ENCODE data around the gene ARMC6. TPM values are rescaled to one million over a fixed set of nuclear protein-coding genes. Genes with fewer than 3 reads are reported as not detected.
"Not testable (repeated sequence)": the region's sequence is repeated elsewhere in the genome, so short reads cannot be mapped to it uniquely, and the experiment has no call there.

ARMC6 gene
- total RNA-seq, 1 donor from 2014 or later: 36.0 TPM

DNA sequence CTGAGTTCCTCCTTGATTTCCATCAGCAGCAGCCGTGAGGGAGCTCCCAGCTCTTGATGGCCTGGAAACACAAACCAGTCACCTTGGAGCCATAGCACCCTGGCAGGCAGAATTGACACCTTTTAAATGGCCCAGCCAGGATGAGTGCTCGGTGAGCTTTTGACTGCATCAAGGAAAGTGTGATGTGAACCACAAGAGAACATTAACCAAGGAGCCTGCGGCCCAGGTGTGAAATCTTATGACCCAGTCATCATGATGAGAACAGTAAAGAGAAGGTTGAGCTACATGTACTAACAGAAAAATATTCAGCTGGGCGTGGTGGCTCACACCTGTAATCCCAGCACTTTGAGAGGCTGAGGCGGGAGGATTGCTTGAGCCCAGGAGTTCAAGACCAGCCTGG, 22.9 kb upstream of the ARMC6 start:
- Histone ChIP-seq H3K79me2 (ENCODE audit: insufficient read depth, low read length) (peaks cover 25% of the 10 kb centered on the region), H4K20me1 (ENCODE audit: insufficient read depth, low read length) (peaks cover 69% of the 10 kb centered on the region), H3K4me1 (ENCODE audit: insufficient read depth, low read length) (no peaks in the 10 kb centered on the region), H3K36me3 (ENCODE audit: insufficient read depth, low read length) (peaks cover 46% of the 10 kb centered on the region), H3K9me3 (ENCODE audit: insufficient read depth, low read depth, low read length) (no peaks in the 10 kb centered on the region), H2AFZ (ENCODE audit: low read depth, low read length) (no peak overlapping the region), H3K4me2 (ENCODE audit: low read length) (no peak overlapping the region), H3K27ac (ENCODE audit: low read depth, low read length) (no peak overlapping the region), H3K4me3 (ENCODE audit: insufficient read depth, low read depth, low read length) (no peak overlapping the region), H3K27me3 (ENCODE audit: insufficient read depth, low read length) (no peaks in the 10 kb centered on the region), H3K9ac (ENCODE audit: low read length) (no peak overlapping the region)
- FAIRE-seq: no peak
- Mint-ChIP-seq H3K27me3 (ENCODE audit: low read depth, unreplicated experiment) (no peaks in the 10 kb centered on the region), H3K27ac (ENCODE audit: unreplicated experiment) (no peak overlapping the region), H3K9me3 (ENCODE audit: unreplicated experiment) (peaks cover 1% of the 10 kb centered on the region), H3K4me3 (ENCODE audit: unreplicated experiment) (no peak overlapping the region), H3K4me1 (ENCODE audit: low read depth, unreplicated experiment) (no peaks in the 10 kb centered on the region), H3K36me3 (ENCODE audit: low read depth, unreplicated experiment) (peaks cover 17% of the 10 kb centered on the region)
- no peak for DNase-seq (ENCODE audit: low read depth)
- TF ChIP-seq, protein P1, sequence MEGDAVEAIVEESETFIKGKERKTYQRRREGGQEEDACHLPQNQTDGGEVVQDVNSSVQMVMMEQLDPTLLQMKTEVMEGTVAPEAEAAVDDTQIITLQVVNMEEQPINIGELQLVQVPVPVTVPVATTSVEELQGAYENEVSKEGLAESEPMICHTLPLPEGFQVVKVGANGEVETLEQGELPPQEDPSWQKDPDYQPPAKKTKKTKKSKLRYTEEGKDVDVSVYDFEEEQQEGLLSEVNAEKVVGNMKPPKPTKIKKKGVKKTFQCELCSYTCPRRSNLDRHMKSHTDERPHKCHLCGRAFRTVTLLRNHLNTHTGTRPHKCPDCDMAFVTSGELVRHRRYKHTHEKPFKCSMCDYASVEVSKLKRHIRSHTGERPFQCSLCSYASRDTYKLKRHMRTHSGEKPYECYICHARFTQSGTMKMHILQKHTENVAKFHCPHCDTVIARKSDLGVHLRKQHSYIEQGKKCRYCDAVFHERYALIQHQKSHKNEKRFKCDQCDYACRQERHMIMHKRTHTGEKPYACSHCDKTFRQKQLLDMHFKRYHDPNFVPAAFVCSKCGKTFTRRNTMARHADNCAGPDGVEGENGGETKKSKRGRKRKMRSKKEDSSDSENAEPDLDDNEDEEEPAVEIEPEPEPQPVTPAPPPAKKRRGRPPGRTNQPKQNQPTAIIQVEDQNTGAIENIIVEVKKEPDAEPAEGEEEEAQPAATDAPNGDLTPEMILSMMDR (IDR thresholded peaks at IDR 0.05; ENCODE audit: insufficient read depth, low read depth, low read length): no peak
- TF ChIP-seq EZH2 (IDR thresholded peaks at IDR 0.05; ENCODE audit: insufficient read depth, low read length): no peak

DNA sequence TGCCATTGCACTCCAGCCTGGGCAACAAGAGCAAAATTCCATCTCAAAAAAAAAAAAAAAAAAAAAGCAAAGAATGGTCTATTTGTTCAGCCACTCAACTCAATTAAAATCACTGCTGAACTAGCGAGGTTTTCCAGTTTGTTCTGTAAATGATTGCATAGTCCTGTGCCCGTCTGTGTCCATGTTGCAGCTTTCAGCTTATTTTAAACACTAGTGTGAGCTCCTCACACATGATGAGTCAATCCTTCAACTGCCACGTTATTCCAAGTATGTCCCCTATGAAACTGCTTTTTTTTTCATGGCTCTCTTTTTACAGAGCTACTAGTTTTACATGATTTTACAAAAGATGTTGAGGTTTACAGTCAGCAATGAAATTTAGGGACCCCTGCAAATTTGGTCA, 12.3 kb upstream of the ARMC6 start:
- Mint-ChIP-seq H3K9me3 (ENCODE audit: unreplicated experiment) (no peaks in the 10 kb centered on the region), H3K27me3 (ENCODE audit: low read depth, unreplicated experiment) (no peaks in the 10 kb centered on the region), H3K4me3 (ENCODE audit: unreplicated experiment) (no peak overlapping the region), H3K27ac (ENCODE audit: unreplicated experiment) (peak overlapping the region; percentile 72), H3K36me3 (ENCODE audit: low read depth, unreplicated experiment) (peaks cover 22% of the 10 kb centered on the region), H3K4me1 (ENCODE audit: low read depth, unreplicated experiment) (peaks cover 4% of the 10 kb centered on the region)
- peaks cover 88% of the 10 kb centered on the region for H3K79me2 ChIP-seq (ENCODE audit: insufficient read depth, low read length)
- no peak overlapping the region for H3K4me3 ChIP-seq (ENCODE audit: insufficient read depth, low read depth, low read length)
- H3K4me1 ChIP-seq (ENCODE audit: insufficient read depth, low read length): peaks cover 9% of the 10 kb centered on the region
- TF ChIP-seq EZH2 (IDR thresholded peaks at IDR 0.05; ENCODE audit: insufficient read depth, low read length): no peak
- TF ChIP-seq, protein P1 (IDR thresholded peaks at IDR 0.05; ENCODE audit: insufficient read depth, low read depth, low read length): no peak
- peak overlapping the region; percentile 43 for H3K9ac ChIP-seq (ENCODE audit: low read length)
- H3K27ac ChIP-seq (ENCODE audit: low read depth, low read length): peak overlapping the region; percentile 60
- DNase-seq (ENCODE audit: low read depth) (peak; percentile 47), FAIRE-seq (no peak)
- H3K4me2 ChIP-seq (ENCODE audit: low read length): peak overlapping the region; percentile 59
- peaks cover 53% of the 10 kb centered on the region for H3K36me3 ChIP-seq (ENCODE audit: insufficient read depth, low read length)
- H3K27me3 ChIP-seq (ENCODE audit: insufficient read depth, low read length): no peaks in the 10 kb centered on the region
- H4K20me1 ChIP-seq (ENCODE audit: insufficient read depth, low read length): peaks cover 81% of the 10 kb centered on the region
- H2AFZ ChIP-seq (ENCODE audit: low read depth, low read length): no peak overlapping the region
- no peaks in the 10 kb centered on the region for H3K9me3 ChIP-seq (ENCODE audit: insufficient read depth, low read depth, low read length)

DNA sequence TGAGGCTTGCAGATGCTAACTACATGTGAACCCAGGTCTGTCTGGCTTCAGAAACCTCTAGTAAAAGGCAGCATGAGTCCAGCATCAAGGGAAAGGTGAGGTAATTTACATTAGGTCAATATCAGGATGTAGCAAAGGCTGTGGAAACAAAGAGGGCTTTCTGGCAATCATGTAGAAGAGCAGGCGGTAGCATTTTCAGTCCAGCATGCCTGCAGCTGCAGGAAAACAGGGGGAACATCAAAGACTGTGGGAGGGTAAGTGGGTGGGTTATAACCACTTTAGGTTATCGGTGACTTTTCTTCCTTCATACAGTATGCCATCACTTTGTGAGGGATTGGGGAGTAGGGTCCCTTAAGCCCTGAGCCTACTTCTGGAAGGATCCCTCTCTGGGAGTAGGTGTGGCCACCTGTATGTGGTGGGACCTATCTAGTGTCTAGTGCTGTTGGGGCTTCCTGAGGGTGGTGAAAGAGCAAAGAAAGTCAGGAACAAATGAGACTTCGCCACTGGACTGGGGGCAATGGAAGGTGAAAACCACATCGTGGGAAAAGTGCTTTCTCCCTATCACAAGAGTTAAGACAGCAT, 10.9 kb upstream of the ARMC6 start:
- H3K9me3 Mint-ChIP-seq (ENCODE audit: unreplicated experiment): no peaks in the 10 kb centered on the region
- Histone ChIP-seq H3K79me2 (ENCODE audit: insufficient read depth, low read length) (peaks cover 89% of the 10 kb centered on the region), H3K4me3 (ENCODE audit: insufficient read depth, low read depth, low read length) (no peak overlapping the region), H3K27me3 (ENCODE audit: insufficient read depth, low read length) (no peaks in the 10 kb centered on the region), H3K27ac (ENCODE audit: low read depth, low read length) (no peak overlapping the region), H3K4me2 (ENCODE audit: low read length) (no peak overlapping the region), H4K20me1 (ENCODE audit: insufficient read depth, low read length) (peaks cover 82% of the 10 kb centered on the region), H3K9me3 (ENCODE audit: insufficient read depth, low read depth, low read length) (no peaks in the 10 kb centered on the region), H3K9ac (ENCODE audit: low read length) (no peak overlapping the region), H2AFZ (ENCODE audit: low read depth, low read length) (no peak overlapping the region), H3K4me1 (ENCODE audit: insufficient read depth, low read length) (peaks cover 9% of the 10 kb centered on the region), H3K36me3 (ENCODE audit: insufficient read depth, low read length) (peaks cover 52% of the 10 kb centered on the region)
- no peak for FAIRE-seq
- peaks cover 23% of the 10 kb centered on the region for H3K36me3 Mint-ChIP-seq (ENCODE audit: low read depth, unreplicated experiment)
- peak overlapping the region; percentile 51 for H3K27ac Mint-ChIP-seq (ENCODE audit: unreplicated experiment)
- peaks cover 4% of the 10 kb centered on the region for H3K4me1 Mint-ChIP-seq (ENCODE audit: low read depth, unreplicated experiment)
- no peaks in the 10 kb centered on the region for H3K27me3 Mint-ChIP-seq (ENCODE audit: low read depth, unreplicated experiment)
- TF ChIP-seq, protein P1 (IDR thresholded peaks at IDR 0.05; ENCODE audit: insufficient read depth, low read depth, low read length): no peak
- no peak for TF ChIP-seq EZH2 (IDR thresholded peaks at IDR 0.05; ENCODE audit: insufficient read depth, low read length)
- no peak for DNase-seq (ENCODE audit: low read depth)
- H3K4me3 Mint-ChIP-seq (ENCODE audit: unreplicated experiment): no peak overlapping the region

DNA sequence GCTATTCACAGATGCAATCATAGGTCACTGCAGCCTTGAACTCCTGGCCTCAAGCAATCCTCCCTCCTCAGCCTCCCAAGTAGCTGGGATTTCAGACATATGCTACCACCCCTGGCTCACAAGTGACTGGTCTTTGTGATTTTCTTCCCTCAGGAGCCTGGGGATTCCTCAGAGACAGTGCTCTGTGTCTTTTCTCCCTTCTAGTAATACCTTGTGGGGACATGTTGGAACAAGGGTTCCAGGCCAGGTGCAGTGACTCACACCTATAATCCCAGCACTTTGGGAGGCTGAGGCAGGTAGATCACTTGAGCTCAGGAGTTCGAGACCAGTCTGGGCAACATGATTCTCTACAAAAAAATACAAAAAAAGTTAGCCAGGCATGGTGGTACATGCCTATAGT, 10.0 kb upstream of the ARMC6 start:
- not testable (repeated sequence) for H3K9me3 Mint-ChIP-seq (ENCODE audit: unreplicated experiment); H3K4me3 ChIP-seq (ENCODE audit: insufficient read depth, low read depth, low read length); DNase-seq (ENCODE audit: low read depth); FAIRE-seq; H3K4me2 ChIP-seq (ENCODE audit: low read length); H3K27me3 ChIP-seq (ENCODE audit: insufficient read depth, low read length); H3K9ac ChIP-seq (ENCODE audit: low read length); H3K4me1 Mint-ChIP-seq (ENCODE audit: low read depth, unreplicated experiment); H3K9me3 ChIP-seq (ENCODE audit: insufficient read depth, low read depth, low read length); H3K27ac ChIP-seq (ENCODE audit: low read depth, low read length); H3K4me3 Mint-ChIP-seq (ENCODE audit: unreplicated experiment); H3K27me3 Mint-ChIP-seq (ENCODE audit: low read depth, unreplicated experiment); H3K27ac Mint-ChIP-seq (ENCODE audit: unreplicated experiment); H2AFZ ChIP-seq (ENCODE audit: low read depth, low read length); H3K4me1 ChIP-seq (ENCODE audit: insufficient read depth, low read length)
- peaks cover 91% of the 10 kb centered on the region for H3K79me2 ChIP-seq (ENCODE audit: insufficient read depth, low read length)
- H3K36me3 ChIP-seq (ENCODE audit: insufficient read depth, low read length): peaks cover 57% of the 10 kb centered on the region
- peaks cover 83% of the 10 kb centered on the region for H4K20me1 ChIP-seq (ENCODE audit: insufficient read depth, low read length)
- peaks cover 31% of the 10 kb centered on the region for H3K36me3 Mint-ChIP-seq (ENCODE audit: low read depth, unreplicated experiment)

Measured in astrocyte (in vitro differentiated cells and primary cell).